Measurements from ENCODE around the gene KIAA1217. TPM values are rescaled to one million over a fixed set of nuclear protein-coding genes. Genes with fewer than 3 reads are reported as not detected.

Gene KIAA1217
- polyA plus RNA-seq, 1 donor from 2014 or later = 0.22 TPM

DNA sequence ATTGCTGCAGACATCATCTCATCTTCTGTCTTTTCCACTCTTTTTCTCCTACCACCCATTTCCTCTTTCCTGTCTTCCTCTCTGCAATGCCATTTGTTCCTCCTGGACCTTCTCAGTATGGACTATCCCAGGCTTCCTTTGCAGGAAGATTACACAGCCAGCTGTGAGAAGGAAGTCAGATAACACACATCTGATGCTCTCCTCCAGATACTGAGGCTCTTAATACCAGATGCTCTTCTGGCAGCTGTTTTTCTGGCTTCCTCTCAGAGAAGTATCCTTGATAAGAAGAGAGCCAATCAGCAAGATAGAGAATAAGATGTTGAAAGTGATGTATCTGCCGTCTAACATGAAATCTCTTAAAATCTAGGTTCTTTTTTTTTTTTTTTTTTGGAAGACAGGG lies 14.4 kb downstream of the KIAA1217 start:
- no peaks in the 10 kb centered on the region for H3K36me3 ChIP-seq (ENCODE audit: insufficient read depth, low read length)
- H3K4me3 ChIP-seq (ENCODE audit: low read length) = no peak overlapping the region
- H3K9me2 ChIP-seq (ENCODE audit: insufficient read depth, low read length) = no peaks in the 10 kb centered on the region
- H3K27ac ChIP-seq (ENCODE audit: low read length) = no peak overlapping the region
- no peak overlapping the region for H3K9ac ChIP-seq (ENCODE audit: low read length)
- H3K4me2 ChIP-seq (ENCODE audit: low read length) = no peak overlapping the region
- no peaks in the 10 kb centered on the region for H4K20me1 ChIP-seq (ENCODE audit: insufficient read depth)
- TF ChIP-seq, protein P1, sequence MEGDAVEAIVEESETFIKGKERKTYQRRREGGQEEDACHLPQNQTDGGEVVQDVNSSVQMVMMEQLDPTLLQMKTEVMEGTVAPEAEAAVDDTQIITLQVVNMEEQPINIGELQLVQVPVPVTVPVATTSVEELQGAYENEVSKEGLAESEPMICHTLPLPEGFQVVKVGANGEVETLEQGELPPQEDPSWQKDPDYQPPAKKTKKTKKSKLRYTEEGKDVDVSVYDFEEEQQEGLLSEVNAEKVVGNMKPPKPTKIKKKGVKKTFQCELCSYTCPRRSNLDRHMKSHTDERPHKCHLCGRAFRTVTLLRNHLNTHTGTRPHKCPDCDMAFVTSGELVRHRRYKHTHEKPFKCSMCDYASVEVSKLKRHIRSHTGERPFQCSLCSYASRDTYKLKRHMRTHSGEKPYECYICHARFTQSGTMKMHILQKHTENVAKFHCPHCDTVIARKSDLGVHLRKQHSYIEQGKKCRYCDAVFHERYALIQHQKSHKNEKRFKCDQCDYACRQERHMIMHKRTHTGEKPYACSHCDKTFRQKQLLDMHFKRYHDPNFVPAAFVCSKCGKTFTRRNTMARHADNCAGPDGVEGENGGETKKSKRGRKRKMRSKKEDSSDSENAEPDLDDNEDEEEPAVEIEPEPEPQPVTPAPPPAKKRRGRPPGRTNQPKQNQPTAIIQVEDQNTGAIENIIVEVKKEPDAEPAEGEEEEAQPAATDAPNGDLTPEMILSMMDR (IDR thresholded peaks at IDR 0.05; ENCODE audit: poor library complexity, severe bottlenecking) = no peak
- TF ChIP-seq, protein P2, sequence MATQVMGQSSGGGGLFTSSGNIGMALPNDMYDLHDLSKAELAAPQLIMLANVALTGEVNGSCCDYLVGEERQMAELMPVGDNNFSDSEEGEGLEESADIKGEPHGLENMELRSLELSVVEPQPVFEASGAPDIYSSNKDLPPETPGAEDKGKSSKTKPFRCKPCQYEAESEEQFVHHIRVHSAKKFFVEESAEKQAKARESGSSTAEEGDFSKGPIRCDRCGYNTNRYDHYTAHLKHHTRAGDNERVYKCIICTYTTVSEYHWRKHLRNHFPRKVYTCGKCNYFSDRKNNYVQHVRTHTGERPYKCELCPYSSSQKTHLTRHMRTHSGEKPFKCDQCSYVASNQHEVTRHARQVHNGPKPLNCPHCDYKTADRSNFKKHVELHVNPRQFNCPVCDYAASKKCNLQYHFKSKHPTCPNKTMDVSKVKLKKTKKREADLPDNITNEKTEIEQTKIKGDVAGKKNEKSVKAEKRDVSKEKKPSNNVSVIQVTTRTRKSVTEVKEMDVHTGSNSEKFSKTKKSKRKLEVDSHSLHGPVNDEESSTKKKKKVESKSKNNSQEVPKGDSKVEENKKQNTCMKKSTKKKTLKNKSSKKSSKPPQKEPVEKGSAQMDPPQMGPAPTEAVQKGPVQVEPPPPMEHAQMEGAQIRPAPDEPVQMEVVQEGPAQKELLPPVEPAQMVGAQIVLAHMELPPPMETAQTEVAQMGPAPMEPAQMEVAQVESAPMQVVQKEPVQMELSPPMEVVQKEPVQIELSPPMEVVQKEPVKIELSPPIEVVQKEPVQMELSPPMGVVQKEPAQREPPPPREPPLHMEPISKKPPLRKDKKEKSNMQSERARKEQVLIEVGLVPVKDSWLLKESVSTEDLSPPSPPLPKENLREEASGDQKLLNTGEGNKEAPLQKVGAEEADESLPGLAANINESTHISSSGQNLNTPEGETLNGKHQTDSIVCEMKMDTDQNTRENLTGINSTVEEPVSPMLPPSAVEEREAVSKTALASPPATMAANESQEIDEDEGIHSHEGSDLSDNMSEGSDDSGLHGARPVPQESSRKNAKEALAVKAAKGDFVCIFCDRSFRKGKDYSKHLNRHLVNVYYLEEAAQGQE (IDR thresholded peaks at IDR 0.05; ENCODE audit: borderline replicate concordance) = no peak
- TF ChIP-seq POLR2AphosphoS5 (IDR thresholded peaks at IDR 0.05) (no peak), RAD21 (conservative IDR thresholded peaks at IDR 0.05) (no peak), SMC3 (conservative IDR thresholded peaks at IDR 0.05; ENCODE audit: poor library complexity) (no peak), EZH2 (IDR thresholded peaks at IDR 0.05; ENCODE audit: borderline replicate concordance, insufficient read depth, low read length, poor library complexity, severe bottlenecking) (no peak), TAF1 (IDR thresholded peaks at IDR 0.05; ENCODE audit: low read depth) (no peak), MXI1 (conservative IDR thresholded peaks at IDR 0.05; ENCODE audit: poor library complexity, severe bottlenecking) (no peak), EP300 (conservative IDR thresholded peaks at IDR 0.05; ENCODE audit: poor library complexity, severe bottlenecking) (no peak)
- no peaks in the 10 kb centered on the region for H3K9me3 ChIP-seq (ENCODE audit: low read length)
- H2AFZ ChIP-seq (ENCODE audit: low read depth, low read length) = no peak overlapping the region
- H3K79me2 ChIP-seq (replicated peaks; ENCODE audit: insufficient read depth, low read length) = no peaks in the 10 kb centered on the region
- no peaks in the 10 kb centered on the region for H3K27me3 ChIP-seq (ENCODE audit: insufficient read depth, low read depth, low read length)
- H3F3A ChIP-seq (ENCODE audit: insufficient read depth, low read length, poor library complexity, severe bottlenecking) = no peaks in the 10 kb centered on the region

DNA sequence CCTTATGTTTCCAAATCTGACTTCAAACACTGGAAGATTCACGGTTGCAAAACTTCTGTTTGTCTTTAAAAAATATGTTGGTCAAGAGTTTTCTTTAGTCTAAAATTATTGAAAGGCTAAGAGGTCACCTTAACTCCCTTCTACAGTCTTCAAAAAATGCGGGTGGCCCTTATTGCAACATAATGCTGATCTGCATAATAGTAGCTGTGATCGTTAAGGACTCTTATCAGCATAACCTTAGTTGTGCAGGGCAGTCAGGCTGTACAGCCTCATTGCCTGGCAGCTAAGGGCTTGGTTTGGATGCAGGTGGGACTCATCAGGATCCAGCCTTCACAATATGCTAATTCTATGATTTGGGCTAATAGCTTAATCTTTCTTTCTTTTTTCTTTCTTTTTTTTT lies 15.0 kb downstream of the KIAA1217 start:
- H3K4me3 ChIP-seq (ENCODE audit: low read length) = no peak overlapping the region

More for the DNA sequence above, 15.0 kb downstream of the KIAA1217 start:
- Histone ChIP-seq H4K20me1 (ENCODE audit: insufficient read depth) (no peaks in the 10 kb centered on the region), H3K4me2 (ENCODE audit: low read length) (no peak overlapping the region), H3K9ac (ENCODE audit: low read length) (no peak overlapping the region), H3K9me3 (ENCODE audit: low read length) (no peaks in the 10 kb centered on the region), H3K9me2 (ENCODE audit: insufficient read depth, low read length) (no peaks in the 10 kb centered on the region), H3K27ac (ENCODE audit: low read length) (no peak overlapping the region), H3K79me2 (replicated peaks; ENCODE audit: insufficient read depth, low read length) (no peaks in the 10 kb centered on the region), H2AFZ (ENCODE audit: low read depth, low read length) (no peak overlapping the region), H3K27me3 (ENCODE audit: insufficient read depth, low read depth, low read length) (no peaks in the 10 kb centered on the region), H3F3A (ENCODE audit: insufficient read depth, low read length, poor library complexity, severe bottlenecking) (no peaks in the 10 kb centered on the region), H3K36me3 (ENCODE audit: insufficient read depth, low read length) (no peaks in the 10 kb centered on the region)
- TF ChIP-seq TAF1 (IDR thresholded peaks at IDR 0.05; ENCODE audit: low read depth) = no peak
- no peak for TF ChIP-seq EP300 (conservative IDR thresholded peaks at IDR 0.05; ENCODE audit: poor library complexity, severe bottlenecking)
- no peak for TF ChIP-seq SMC3 (conservative IDR thresholded peaks at IDR 0.05; ENCODE audit: poor library complexity)
- TF ChIP-seq POLR2AphosphoS5 (IDR thresholded peaks at IDR 0.05) = no peak
- TF ChIP-seq, protein P1 (IDR thresholded peaks at IDR 0.05; ENCODE audit: poor library complexity, severe bottlenecking) = no peak
- TF ChIP-seq, protein P2 (IDR thresholded peaks at IDR 0.05; ENCODE audit: borderline replicate concordance) = no peak
